NCI-H2171 treated with DMSO at 0.1 percent for 48 hours (cell line): Measurements from ENCODE around the gene PKIB.

ENCODE experiments used
- DNase-seq: peaks from one replicate; lab custom pipeline; 2025; lab: John Stamatoyannopoulos, UW

The PKIB gene

GRCh38 chr6:122666418-122666817 is 56.2 kb downstream of the PKIB start:
- no peak for DNase-seq

GRCh38 chr6:122669418-122669817 is 59.2 kb downstream of the PKIB start:
- no peak for DNase-seq

GRCh38 chr6:122669868-122670267 is 59.7 kb downstream of the PKIB start:
- DNase-seq, result no peak

GRCh38 chr6:122671251-122671650 is 61.0 kb downstream of the PKIB start:
- DNase-seq, result no peak

- DNase-seq, result no peak
These were observed 63.2 kb downstream of the PKIB start for GRCh38 chr6:122673343-122673961.

- no peak for DNase-seq
These were observed 65.9 kb downstream of the PKIB start for GRCh38 chr6:122676146-122676545.

GRCh38 chr6:122676688-122677087 is 66.5 kb downstream of the PKIB start:
- no peak for DNase-seq

- DNase-seq, result no peak
These were observed 67.2 kb downstream of the PKIB start for GRCh38 chr6:122677406-122677805.

- no peak for DNase-seq
These were observed 68.6 kb downstream of the PKIB start for GRCh38 chr6:122678841-122679240.

- no peak for DNase-seq
These were observed 71.5 kb downstream of the PKIB start for GRCh38 chr6:122681705-122682104.

- no peak for DNase-seq
These were observed 73.9 kb downstream of the PKIB start for GRCh38 chr6:122683989-122684651.

GRCh38 chr6:122692175-122692598 is 82.0 kb downstream of the PKIB start:
- DNase-seq, result no peak

- no peak for DNase-seq
These were observed 82.8 kb downstream of the PKIB start for GRCh38 chr6:122692807-122693580.

- no peak for DNase-seq
These were observed 83.9 kb downstream of the PKIB start for GRCh38 chr6:122694075-122694474.

- peak; percentile 29 for DNase-seq
These were observed 84.4 kb downstream of the PKIB start for GRCh38 chr6:122694602-122695001.

GRCh38 chr6:122695188-122695587 is 85.0 kb downstream of the PKIB start:
- no peak for DNase-seq

GRCh38 chr6:122696079-122696478 is 85.9 kb downstream of the PKIB start:
- no peak for DNase-seq

GRCh38 chr6:122696853-122697252 is 86.6 kb downstream of the PKIB start:
- DNase-seq, result no peak

GRCh38 chr6:122697458-122697857 is 87.3 kb downstream of the PKIB start:
- DNase-seq, result no peak

- no peak for DNase-seq
These were observed 91.5 kb downstream of the PKIB start for GRCh38 chr6:122701666-122702065.

- no peak for DNase-seq
These were observed 92.6 kb downstream of the PKIB start for GRCh38 chr6:122702841-122703240.

GRCh38 chr6:122704066-122704465 is 93.9 kb downstream of the PKIB start:
- DNase-seq, result no peak

- no peak for DNase-seq
These were observed 99.8 kb downstream of the PKIB start for GRCh38 chr6:122709922-122710512.
